Caco-2 (cell line): ENCODE results near the gene DNAJC17. TPM values are rescaled to one million over a fixed set of nuclear protein-coding genes. Genes with fewer than 3 reads are reported as not detected.

Experiments used
- BruUV-seq: library from RNA; stranded (reverse); fragments of 400-500 nt; replicated peaks from 2 replicates; lab custom pipeline; 2021; lab: Mats Ljungman, UMichigan
- CTCF ChIA-PET: fragments of 300-600 bp; sonication (Branson Sonifier 250); formaldehyde crosslinking; loops from one replicate; lab custom pipeline; 2022; ENCODE audit warnings: antibody characterized with exemption; lab: Charles Lee
- POLR2A ChIA-PET: fragments of 300-600 bp; sonication (Branson Sonifier 250); formaldehyde crosslinking; loops from one replicate; lab custom pipeline; 2022; ENCODE audit warnings: antibody characterized with exemption; lab: Charles Lee
- DNase-seq, 2 experiments: peaks; one replicate each; pipeline versions ENCODE4 v3.0.0 to v3.0.0-alpha.2; 2020 to 2022
- H3K27me3 ChIP-seq: replicated peaks from 2 replicates; pipeline ENCODE4 v1.6.0; 2011; ENCODE audit warnings: low read length; ENCODE audit not compliant: control insufficient read depth, insufficient read depth
- H3K36me3 ChIP-seq: 2 replicates; pipeline ENCODE4 v1.5.1; 2011; ENCODE audit warnings: low read length; ENCODE audit not compliant: control insufficient read depth, insufficient read depth
- H3K4me1 ChIP-seq: fragments of 250-450 bp; sonication (Bioruptor Pico); 2 replicates; pipeline ENCODE4 v1.5.1; 2020; ENCODE audit warnings: mild to moderate bottlenecking
- H3K4me3 ChIP-seq: 2 replicates; pipeline ENCODE4 v1.5.1; 2011; ENCODE audit warnings: low read depth, mild to moderate bottlenecking, control low read depth, low read length
- H3K9me3 ChIP-seq: fragments of 250-450 bp; sonication (Bioruptor Pico); 2 replicates; pipeline ENCODE4 v1.5.1; 2020; ENCODE audit warnings: mild to moderate bottlenecking, moderate library complexity
- H3K27ac Mint-ChIP-seq: one replicate; pipeline ENCODE4 v1.8.0; 2022; ENCODE audit warnings: mixed read lengths; ENCODE audit not compliant: unreplicated experiment
- H3K27me3 Mint-ChIP-seq: one replicate; pipeline ENCODE4 v1.8.0; 2022; ENCODE audit warnings: mixed read lengths; ENCODE audit not compliant: insufficient read depth, unreplicated experiment
- H3K36me3 Mint-ChIP-seq: one replicate; pipeline ENCODE4 v1.8.0; 2022; ENCODE audit warnings: mild to moderate bottlenecking, mixed read lengths; ENCODE audit not compliant: insufficient read depth, unreplicated experiment
- H3K4me1 Mint-ChIP-seq: one replicate; pipeline ENCODE4 v1.8.0; 2022; ENCODE audit warnings: low read depth, mixed read lengths; ENCODE audit not compliant: unreplicated experiment
- H3K4me3 Mint-ChIP-seq: one replicate; pipeline ENCODE4 v1.8.0; 2022; ENCODE audit warnings: mild to moderate bottlenecking, moderate library complexity, mixed read lengths; ENCODE audit not compliant: unreplicated experiment
- H3K9me3 Mint-ChIP-seq: one replicate; pipeline ENCODE4 v1.8.0; 2022; ENCODE audit warnings: mixed read lengths; ENCODE audit not compliant: unreplicated experiment
- CTCF ChIP-seq, 2 experiments: fragments of 200-600 bp in 1 of 2; IDR thresholded peaks; 1 replicate in 1 of 2; 2 replicates in 1 of 2; pipeline versions ENCODE4 v1.5.1 to v1.8.0; 2011 to 2022; ENCODE audit warnings: antibody characterized with exemption in 1 of 2, control low read depth in 1 of 2, inconsistent platforms in 1 of 2, low read depth in 1 of 2, low read length in 1 of 2, mild to moderate bottlenecking in 1 of 2, moderate library complexity in 1 of 2; ENCODE audit not compliant: insufficient read depth in 1 of 2, severe bottlenecking in 1 of 2, unreplicated experiment in 1 of 2
- intact Hi-C: fragments of 100-400 bp; cut with micrococcal nuclease; formaldehyde crosslinking; loops from one replicate; pipeline ENCODE4 v1.10.0; 2022; ENCODE audit not compliant: unreplicated experiment
- total RNA-seq: library from RNA; stranded (reverse); gene quantifications from 2 replicates; pipeline ENCODE4 v1.2.3, GENCODE V29; 2022

The DNAJC17 gene
- total RNA-seq, 1 experiment from 2014 or later = 30.1 TPM

- intact Hi-C loops = no loop called here
- ChIA-PET CTCF (interaction anchor here (0.6 to 2.4 kb wide), 6 partner anchors 39 to 198 kb away, joined by 4 to 9 read pairs (median 5); partner anchors contain the start of gene VPS18), POLR2A (interaction anchor here (0.6 to 1.2 kb wide), 3 partner anchors 50 to 372 kb away, joined by 3 to 9 read pairs (median 3); partner anchors contain the start of gene INO80)
- Histone ChIP-seq H3K36me3 (0 out of 2 replicates have a peak, but pooled peaks cover 1% of the 10 kb centered on the region), H3K4me1 (peaks cover 15% of the 10 kb centered on the region), H3K27me3 (no peaks in the 10 kb centered on the region), H3K9me3 (no peaks in the 10 kb centered on the region), H3K4me3 (no peak overlapping the region)
- Mint-ChIP-seq H3K27ac (peak overlapping the region; percentile 39), H3K27me3 (no peaks in the 10 kb centered on the region), H3K4me3 (no peak overlapping the region), H3K9me3 (no peaks in the 10 kb centered on the region), H3K4me1 (peaks cover 12% of the 10 kb centered on the region), H3K36me3 (peaks cover 47% of the 10 kb centered on the region)
- TF ChIP-seq CTCF (IDR thresholded peaks at IDR 0.05; ENCODE audit: insufficient read depth in 1 of 2, low read depth in 1 of 2, low read length in 1 of 2, severe bottlenecking in 1 of 2, unreplicated experiment in 1 of 2) = peak; percentile 6 to 18
- no TSS peak for BruUV-seq
- DNase-seq = peak; percentile 16 to 47
Measured at GRCh38 chr15:40743921-40744814, 63.1 kb downstream of the DNAJC17 start.

GRCh38 chr15:40743485-40743901 lies 63.8 kb downstream of the DNAJC17 start:
- DNase-seq = peak in 1 of 2 experiments; percentile 9
- no peak for TF ChIP-seq CTCF (IDR thresholded peaks at IDR 0.05; ENCODE audit: insufficient read depth in 1 of 2, low read depth in 1 of 2, low read length in 1 of 2, severe bottlenecking in 1 of 2, unreplicated experiment in 1 of 2)
- Histone ChIP-seq H3K36me3 (0 out of 2 replicates have a peak, but pooled peaks cover 1% of the 10 kb centered on the region), H3K4me1 (peaks cover 15% of the 10 kb centered on the region), H3K9me3 (no peaks in the 10 kb centered on the region), H3K27me3 (no peaks in the 10 kb centered on the region), H3K4me3 (no peak overlapping the region)
- peaks cover 12% of the 10 kb centered on the region for H3K4me1 Mint-ChIP-seq
- H3K27me3 Mint-ChIP-seq = no peaks in the 10 kb centered on the region
- no peaks in the 10 kb centered on the region for H3K9me3 Mint-ChIP-seq
- no peak overlapping the region for H3K27ac Mint-ChIP-seq
- CTCF ChIA-PET = interaction anchor here (1.0 to 2.4 kb wide), 2 partner anchors 151 to 199 kb away, joined by 4 to 9 read pairs; partner anchors contain the start of gene VPS18
- H3K36me3 Mint-ChIP-seq = peaks cover 47% of the 10 kb centered on the region
- H3K4me3 Mint-ChIP-seq = no peak overlapping the region
- no TSS peak for BruUV-seq
- intact Hi-C loops = no loop called here
- POLR2A ChIA-PET = interaction anchor here (0.6 to 1.2 kb wide), 2 partner anchors 49 to 373 kb away, joined by 3 read pairs; partner anchors contain the start of gene INO80

GRCh38 chr15:40739854-40740253 lies 67.4 kb downstream of the DNAJC17 start:
- no peak overlapping the region for H3K4me3 ChIP-seq
- DNase-seq = peak in 1 of 2 experiments; percentile 24
- ChIA-PET CTCF (interaction anchor here (0.5 to 1.5 kb wide), 4 partner anchors 60 to 175 kb away, joined by 3 to 5 read pairs (median 4); partner anchors contain the start of genes CCDC32 and SPINT1), POLR2A (interaction anchor here (0.6 kb wide), 1 partner anchor 156 kb away, joined by 9 read pairs; no protein-coding TSS in a partner anchor)
- Mint-ChIP-seq H3K36me3 (peaks cover 51% of the 10 kb centered on the region), H3K4me1 (no peaks in the 10 kb centered on the region), H3K27me3 (no peaks in the 10 kb centered on the region), H3K4me3 (no peak overlapping the region), H3K27ac (no peak overlapping the region), H3K9me3 (no peaks in the 10 kb centered on the region)
- no peaks in the 10 kb centered on the region for H3K27me3 ChIP-seq
- H3K9me3 ChIP-seq = no peaks in the 10 kb centered on the region
- no peaks in the 10 kb centered on the region for H3K4me1 ChIP-seq
- intact Hi-C loops = no loop called here
- no TSS peak for BruUV-seq
- peaks cover 2% of the 10 kb centered on the region; the same call in 1 of the 2 replicates for H3K36me3 ChIP-seq
- TF ChIP-seq CTCF (IDR thresholded peaks at IDR 0.05; ENCODE audit: insufficient read depth in 1 of 2, low read depth in 1 of 2, low read length in 1 of 2, severe bottlenecking in 1 of 2, unreplicated experiment in 1 of 2) = no peak
